ENCODE results near the gene PTPN14. TPM values are rescaled to one million over a fixed set of nuclear protein-coding genes. Genes with fewer than 3 reads are reported as not detected.

PTPN14 gene
- total RNA-seq, 1 donor from 2014 or later, result 24.6 TPM

GRCh38 chr1:214331827-214332423 lies 219.5 kb downstream of the PTPN14 start:
- DNase-seq (ENCODE audit: low read depth), result no peak
- peak; percentile 92 for TF ChIP-seq CTCF (conservative IDR thresholded peaks at IDR 0.05; ENCODE audit: low read depth, low read length)
- H3K4me3 ChIP-seq (ENCODE audit: low read depth, low read length), result no peak overlapping the region

GRCh38 chr1:214331180-214331579 lies 220.2 kb downstream of the PTPN14 start:
- DNase-seq (ENCODE audit: low read depth), result no peak
- no peak overlapping the region for H3K4me3 ChIP-seq (ENCODE audit: low read depth, low read length)
- TF ChIP-seq CTCF (conservative IDR thresholded peaks at IDR 0.05; ENCODE audit: low read depth, low read length), result no peak

GRCh38 chr1:214330715-214331114 lies 220.7 kb downstream of the PTPN14 start:
- no peak overlapping the region for H3K4me3 ChIP-seq (ENCODE audit: low read depth, low read length)
- no peak for DNase-seq (ENCODE audit: low read depth)
- no peak for TF ChIP-seq CTCF (conservative IDR thresholded peaks at IDR 0.05; ENCODE audit: low read depth, low read length)

GRCh38 chr1:214330222-214330621 lies 221.2 kb downstream of the PTPN14 start:
- no peak for DNase-seq (ENCODE audit: low read depth)
- no peak overlapping the region for H3K4me3 ChIP-seq (ENCODE audit: low read depth, low read length)
- TF ChIP-seq CTCF (conservative IDR thresholded peaks at IDR 0.05; ENCODE audit: low read depth, low read length), result no peak

GRCh38 chr1:214329470-214330220 lies 221.8 kb downstream of the PTPN14 start:
- TF ChIP-seq CTCF (conservative IDR thresholded peaks at IDR 0.05; ENCODE audit: low read depth, low read length), result no peak
- no peak overlapping the region for H3K4me3 ChIP-seq (ENCODE audit: low read depth, low read length)
- no peak for DNase-seq (ENCODE audit: low read depth)

GRCh38 chr1:214328770-214329469 lies 222.5 kb downstream of the PTPN14 start:
- no peak for DNase-seq (ENCODE audit: low read depth)
- no peak overlapping the region for H3K4me3 ChIP-seq (ENCODE audit: low read depth, low read length)
- TF ChIP-seq CTCF (conservative IDR thresholded peaks at IDR 0.05; ENCODE audit: low read depth, low read length), result peak; percentile 94

All from epithelial cell of proximal tubule (primary cell).